Suprapubic skin (tissue), 3 donors: ENCODE data around the gene POLE.
"Not testable (repeated sequence)": the region's sequence is repeated elsewhere in the genome, so short reads cannot be mapped to it uniquely, and the experiment has no call there.

Experiments
- CTCF ChIP-seq, 2 donors: fragments of 200-600 bp in 1 of 2; fragments of 450-650 bp in 1 of 2; sonication (generic) in 1 of 2; IDR thresholded peaks; one replicate each; pipeline ENCODE4 v1.5.1; 2016 to 2019; ENCODE audit warnings: antibody characterized with exemption in 2 of 2, mild to moderate bottlenecking in 1 of 2, moderate library complexity in 1 of 2
- EP300 ChIP-seq: sonication (generic); formaldehyde crosslinking; IDR thresholded peaks from one replicate; pipeline ENCODE4 v1.6.1; 2017; ENCODE audit warnings: antibody characterized with exemption

- not testable (repeated sequence) for TF ChIP-seq CTCF (IDR thresholded peaks at IDR 0.05); EP300
These were observed 4.9 kb upstream of the POLE start for GRCh38 chr12:132692030-132692429.
